ENCODE measurements around the gene PCDH1. TPM values are rescaled to one million over a fixed set of nuclear protein-coding genes. Genes with fewer than 3 reads are reported as not detected.

The PCDH1 gene
- total RNA-seq, 1 donor from 2014 or later = not detected

GRCh38 chr5:141867139-141867538 is 11.1 kb downstream of the PCDH1 start:
- Mint-ChIP-seq H3K4me3 (no peak overlapping the region), H3K9me3 (no peaks in the 10 kb centered on the region), H3K4me1 (ENCODE audit: low read depth) (no peaks in the 10 kb centered on the region), H3K27ac (no peak overlapping the region), H3K36me3 (ENCODE audit: low read depth) (no peaks in the 10 kb centered on the region), H3K27me3 (ENCODE audit: insufficient read depth) (peaks cover 18% of the 10 kb centered on the region)
- intact Hi-C loops (cut with micrococcal nuclease) = no loop called here
- DNase-seq (ENCODE audit: low spot score) = no peak

GRCh38 chr5:141866096-141866495 is 12.1 kb downstream of the PCDH1 start:
- no peak overlapping the region for H3K4me3 Mint-ChIP-seq
- H3K36me3 Mint-ChIP-seq (ENCODE audit: low read depth) = no peaks in the 10 kb centered on the region

GRCh38 chr5:141865406-141865805 is 12.8 kb downstream of the PCDH1 start:
- intact Hi-C loops (cut with micrococcal nuclease) = no loop called here
- no peaks in the 10 kb centered on the region for H3K36me3 Mint-ChIP-seq (ENCODE audit: low read depth)
- H3K27ac Mint-ChIP-seq = no peak overlapping the region
- no peaks in the 10 kb centered on the region for H3K4me1 Mint-ChIP-seq (ENCODE audit: low read depth)
- peaks cover 18% of the 10 kb centered on the region for H3K27me3 Mint-ChIP-seq (ENCODE audit: insufficient read depth)
- no peak overlapping the region for H3K4me3 Mint-ChIP-seq
- no peaks in the 10 kb centered on the region for H3K9me3 Mint-ChIP-seq
- DNase-seq (ENCODE audit: low spot score) = no peak

More at GRCh38 chr5:141866096-141866495, 12.1 kb downstream of the PCDH1 start:
- H3K27me3 Mint-ChIP-seq (ENCODE audit: insufficient read depth) = peaks cover 23% of the 10 kb centered on the region
- no peaks in the 10 kb centered on the region for H3K9me3 Mint-ChIP-seq
- intact Hi-C loops (cut with micrococcal nuclease) = no loop called here
- DNase-seq (ENCODE audit: low spot score) = no peak
- H3K27ac Mint-ChIP-seq = no peak overlapping the region
- no peaks in the 10 kb centered on the region for H3K4me1 Mint-ChIP-seq (ENCODE audit: low read depth)

- no peak for DNase-seq (ENCODE audit: low spot score)
- no peak overlapping the region for H3K27ac Mint-ChIP-seq
- H3K36me3 Mint-ChIP-seq (ENCODE audit: low read depth) = no peaks in the 10 kb centered on the region
- no peaks in the 10 kb centered on the region for H3K4me1 Mint-ChIP-seq (ENCODE audit: low read depth)
- peaks cover 17% of the 10 kb centered on the region for H3K27me3 Mint-ChIP-seq (ENCODE audit: insufficient read depth)
- no peaks in the 10 kb centered on the region for H3K9me3 Mint-ChIP-seq
- intact Hi-C loops (cut with micrococcal nuclease) = no loop called here
- H3K4me3 Mint-ChIP-seq = no peak overlapping the region
Measured at GRCh38 chr5:141864371-141865370, 13.5 kb downstream of the PCDH1 start.

- Mint-ChIP-seq H3K4me3 (no peak overlapping the region), H3K36me3 (ENCODE audit: low read depth) (no peaks in the 10 kb centered on the region), H3K27ac (no peak overlapping the region), H3K4me1 (ENCODE audit: low read depth) (no peaks in the 10 kb centered on the region), H3K27me3 (ENCODE audit: insufficient read depth) (peaks cover 18% of the 10 kb centered on the region), H3K9me3 (no peaks in the 10 kb centered on the region)
- intact Hi-C loops (cut with micrococcal nuclease) = no loop called here
- DNase-seq (ENCODE audit: low spot score) = no peak
Measured at GRCh38 chr5:141863569-141864178, 14.5 kb downstream of the PCDH1 start.

- H3K4me1 Mint-ChIP-seq (ENCODE audit: low read depth) = no peaks in the 10 kb centered on the region
- H3K4me3 Mint-ChIP-seq = no peak overlapping the region
- H3K36me3 Mint-ChIP-seq (ENCODE audit: low read depth) = no peaks in the 10 kb centered on the region
- DNase-seq (ENCODE audit: low spot score) = no peak
- peaks cover 18% of the 10 kb centered on the region for H3K27me3 Mint-ChIP-seq (ENCODE audit: insufficient read depth)
- no peaks in the 10 kb centered on the region for H3K9me3 Mint-ChIP-seq
- no peak overlapping the region for H3K27ac Mint-ChIP-seq
- intact Hi-C loops (cut with micrococcal nuclease) = no loop called here
Measured at GRCh38 chr5:141862936-141863543, 15.2 kb downstream of the PCDH1 start.

GRCh38 chr5:141861194-141861593 is 17.0 kb downstream of the PCDH1 start:
- Mint-ChIP-seq H3K4me3 (no peak overlapping the region), H3K27ac (no peak overlapping the region), H3K36me3 (ENCODE audit: low read depth) (no peaks in the 10 kb centered on the region), H3K9me3 (no peaks in the 10 kb centered on the region), H3K4me1 (ENCODE audit: low read depth) (no peaks in the 10 kb centered on the region), H3K27me3 (ENCODE audit: insufficient read depth) (peaks cover 21% of the 10 kb centered on the region)
- intact Hi-C loops (cut with micrococcal nuclease) = no loop called here
- DNase-seq (ENCODE audit: low spot score) = no peak

- DNase-seq (ENCODE audit: low spot score) = no peak
- H3K36me3 Mint-ChIP-seq (ENCODE audit: low read depth) = no peaks in the 10 kb centered on the region
- H3K27ac Mint-ChIP-seq = no peak overlapping the region
- no peaks in the 10 kb centered on the region for H3K4me1 Mint-ChIP-seq (ENCODE audit: low read depth)
- H3K4me3 Mint-ChIP-seq = no peak overlapping the region
- peaks cover 23% of the 10 kb centered on the region for H3K27me3 Mint-ChIP-seq (ENCODE audit: insufficient read depth)
- intact Hi-C loops (cut with micrococcal nuclease) = no loop called here
- no peaks in the 10 kb centered on the region for H3K9me3 Mint-ChIP-seq
Measured at GRCh38 chr5:141858079-141858765, 20.0 kb downstream of the PCDH1 start.

GRCh38 chr5:141857226-141857625 is 21.0 kb downstream of the PCDH1 start:
- Mint-ChIP-seq H3K4me3 (no peak overlapping the region), H3K27me3 (ENCODE audit: insufficient read depth) (peaks cover 23% of the 10 kb centered on the region), H3K9me3 (no peaks in the 10 kb centered on the region), H3K27ac (no peak overlapping the region), H3K36me3 (ENCODE audit: low read depth) (no peaks in the 10 kb centered on the region), H3K4me1 (ENCODE audit: low read depth) (no peaks in the 10 kb centered on the region)
- intact Hi-C loops (cut with micrococcal nuclease) = no loop called here
- DNase-seq (ENCODE audit: low spot score) = no peak

- no peak overlapping the region for H3K4me3 Mint-ChIP-seq
- H3K27ac Mint-ChIP-seq = no peak overlapping the region
- intact Hi-C loops (cut with micrococcal nuclease) = no loop called here
- H3K27me3 Mint-ChIP-seq (ENCODE audit: insufficient read depth) = peaks cover 14% of the 10 kb centered on the region
- no peaks in the 10 kb centered on the region for H3K9me3 Mint-ChIP-seq
- no peak for DNase-seq (ENCODE audit: low spot score)
- no peaks in the 10 kb centered on the region for H3K36me3 Mint-ChIP-seq (ENCODE audit: low read depth)
- no peaks in the 10 kb centered on the region for H3K4me1 Mint-ChIP-seq (ENCODE audit: low read depth)
Measured at GRCh38 chr5:141856037-141856790, 22.0 kb downstream of the PCDH1 start.

GRCh38 chr5:141855265-141856036 is 22.8 kb downstream of the PCDH1 start:
- intact Hi-C loops (cut with micrococcal nuclease) = no loop called here
- H3K4me1 Mint-ChIP-seq (ENCODE audit: low read depth) = no peaks in the 10 kb centered on the region
- H3K27ac Mint-ChIP-seq = no peak overlapping the region
- no peaks in the 10 kb centered on the region for H3K36me3 Mint-ChIP-seq (ENCODE audit: low read depth)
- no peak overlapping the region for H3K4me3 Mint-ChIP-seq
- H3K9me3 Mint-ChIP-seq = no peaks in the 10 kb centered on the region
- H3K27me3 Mint-ChIP-seq (ENCODE audit: insufficient read depth) = peaks cover 12% of the 10 kb centered on the region
- DNase-seq (ENCODE audit: low spot score) = no peak
